ENCODE results near the gene FGD5. TPM values are rescaled to one million over a fixed set of nuclear protein-coding genes. Genes with fewer than 3 reads are reported as not detected.

The FGD5 gene
- polyA plus RNA-seq, 3 donors: 0.03 TPM; not detected in 2

DNA sequence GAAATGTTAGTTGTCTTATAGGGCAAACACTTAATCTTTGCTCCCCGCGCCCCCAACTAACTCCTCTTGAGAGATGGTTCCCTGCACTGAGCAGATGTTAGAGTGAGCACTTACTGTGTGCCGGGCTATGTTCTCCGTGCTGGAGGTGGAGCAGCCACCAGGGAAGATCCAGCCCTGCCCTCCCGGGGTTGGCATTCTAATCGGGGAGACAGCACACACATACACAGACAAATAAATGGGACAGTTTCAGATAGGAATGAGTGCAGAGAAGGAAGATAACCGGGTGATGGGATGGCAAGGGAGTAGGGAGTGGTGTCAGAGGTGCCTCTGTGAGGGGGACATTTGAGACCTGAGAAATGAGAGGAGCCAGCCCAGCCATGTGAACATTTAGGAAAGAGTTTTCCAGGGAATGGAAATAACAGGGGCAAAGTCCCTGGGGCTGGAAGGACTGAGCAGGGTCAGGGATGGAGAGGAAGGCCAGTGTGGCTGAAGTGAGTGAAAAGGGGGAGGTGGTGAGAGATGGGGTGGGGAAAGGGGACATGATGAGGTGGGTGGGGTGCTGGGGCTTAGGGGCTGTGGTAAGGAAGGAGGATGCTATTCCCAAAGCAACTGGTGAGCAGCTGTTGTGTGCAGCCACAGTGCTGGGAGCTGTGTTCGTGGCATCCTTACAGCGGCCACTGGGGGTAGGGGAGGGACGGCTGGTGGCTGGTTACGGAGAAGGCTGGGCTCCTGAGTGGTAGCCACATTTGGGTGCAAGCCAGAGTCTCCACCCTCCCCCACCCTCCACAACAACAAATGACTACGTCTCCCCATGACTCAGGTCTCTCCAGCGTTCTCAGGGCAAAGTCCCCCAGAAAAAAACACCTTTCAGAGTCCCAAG is 15.4 kb upstream of the FGD5 start:
- Mint-ChIP-seq H3K9me3 (no peaks in the 10 kb centered on the region), H3K27me3 (ENCODE audit: low read depth in 3 of 3) (peaks cover 15 to 38% (median 36%) of the 10 kb centered on the region in 3 donors), H3K4me3 (peak overlapping the region in 1 of 2 donors; percentile 6), H3K27ac (peak overlapping the region in 1 of 7 donors; percentile 26), H3K4me1 (peaks cover 31% of the 10 kb centered on the region), H3K36me3 (no peaks in the 10 kb centered on the region)
- H3K36me3 ChIP-seq (replicated peaks in 1 of 2; ENCODE audit: control insufficient read depth in 1 of 2, insufficient read depth in 2 of 2, low read length in 2 of 2): no peaks in the 10 kb centered on the region
- peaks cover 16 to 25% of the 10 kb centered on the region in 2 donors for H3K4me1 ChIP-seq (ENCODE audit: control insufficient read depth in 1 of 2, insufficient read depth in 2 of 2, low read length in 2 of 2)
- no peak overlapping the region for H3K4me3 ChIP-seq (replicated peaks in 1 of 3; ENCODE audit: low read depth in 2 of 3, low read length in 3 of 3)
- no peak overlapping the region for H3K9ac ChIP-seq (ENCODE audit: insufficient read depth, low read length, poor library complexity, severe bottlenecking)
- peak in 2 of 3 donors; percentile 8 to 40 for DNase-seq
- no peaks in the 10 kb centered on the region for H4K20me1 ChIP-seq (ENCODE audit: insufficient read depth, low read length)
- peaks cover under 1 to 14% of the 10 kb centered on the region in 2 donors for H3K27me3 ChIP-seq (ENCODE audit: control insufficient read depth in 2 of 2, insufficient read depth in 2 of 2, low read length in 2 of 2)
- TF ChIP-seq, protein P1, sequence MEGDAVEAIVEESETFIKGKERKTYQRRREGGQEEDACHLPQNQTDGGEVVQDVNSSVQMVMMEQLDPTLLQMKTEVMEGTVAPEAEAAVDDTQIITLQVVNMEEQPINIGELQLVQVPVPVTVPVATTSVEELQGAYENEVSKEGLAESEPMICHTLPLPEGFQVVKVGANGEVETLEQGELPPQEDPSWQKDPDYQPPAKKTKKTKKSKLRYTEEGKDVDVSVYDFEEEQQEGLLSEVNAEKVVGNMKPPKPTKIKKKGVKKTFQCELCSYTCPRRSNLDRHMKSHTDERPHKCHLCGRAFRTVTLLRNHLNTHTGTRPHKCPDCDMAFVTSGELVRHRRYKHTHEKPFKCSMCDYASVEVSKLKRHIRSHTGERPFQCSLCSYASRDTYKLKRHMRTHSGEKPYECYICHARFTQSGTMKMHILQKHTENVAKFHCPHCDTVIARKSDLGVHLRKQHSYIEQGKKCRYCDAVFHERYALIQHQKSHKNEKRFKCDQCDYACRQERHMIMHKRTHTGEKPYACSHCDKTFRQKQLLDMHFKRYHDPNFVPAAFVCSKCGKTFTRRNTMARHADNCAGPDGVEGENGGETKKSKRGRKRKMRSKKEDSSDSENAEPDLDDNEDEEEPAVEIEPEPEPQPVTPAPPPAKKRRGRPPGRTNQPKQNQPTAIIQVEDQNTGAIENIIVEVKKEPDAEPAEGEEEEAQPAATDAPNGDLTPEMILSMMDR (IDR thresholded peaks at IDR 0.05): no peak
- H3K27ac ChIP-seq (ENCODE audit: low read depth in 1 of 2, low read length in 2 of 2): no peak overlapping the region
- no peak overlapping the region for H3K4me2 ChIP-seq (replicated peaks; ENCODE audit: extremely low read depth, low read length, poor library complexity, severe bottlenecking)
- intact Hi-C loops (cut with micrococcal nuclease): no loop called here
- WGBS (ENCODE audit: insufficient coverage): 54% methylated on average over 6 of the region's 13 CpGs
- no peak overlapping the region for H2AFZ ChIP-seq (ENCODE audit: insufficient read depth, low read depth, low read length, poor library complexity, severe bottlenecking)
- no peaks in the 10 kb centered on the region for H3K9me3 ChIP-seq (replicated peaks in 1 of 2; ENCODE audit: control insufficient read depth in 1 of 2, insufficient read depth in 1 of 2, low read length in 2 of 2)
- H3K79me2 ChIP-seq (ENCODE audit: insufficient read depth, low read length): no peaks in the 10 kb centered on the region

DNA sequence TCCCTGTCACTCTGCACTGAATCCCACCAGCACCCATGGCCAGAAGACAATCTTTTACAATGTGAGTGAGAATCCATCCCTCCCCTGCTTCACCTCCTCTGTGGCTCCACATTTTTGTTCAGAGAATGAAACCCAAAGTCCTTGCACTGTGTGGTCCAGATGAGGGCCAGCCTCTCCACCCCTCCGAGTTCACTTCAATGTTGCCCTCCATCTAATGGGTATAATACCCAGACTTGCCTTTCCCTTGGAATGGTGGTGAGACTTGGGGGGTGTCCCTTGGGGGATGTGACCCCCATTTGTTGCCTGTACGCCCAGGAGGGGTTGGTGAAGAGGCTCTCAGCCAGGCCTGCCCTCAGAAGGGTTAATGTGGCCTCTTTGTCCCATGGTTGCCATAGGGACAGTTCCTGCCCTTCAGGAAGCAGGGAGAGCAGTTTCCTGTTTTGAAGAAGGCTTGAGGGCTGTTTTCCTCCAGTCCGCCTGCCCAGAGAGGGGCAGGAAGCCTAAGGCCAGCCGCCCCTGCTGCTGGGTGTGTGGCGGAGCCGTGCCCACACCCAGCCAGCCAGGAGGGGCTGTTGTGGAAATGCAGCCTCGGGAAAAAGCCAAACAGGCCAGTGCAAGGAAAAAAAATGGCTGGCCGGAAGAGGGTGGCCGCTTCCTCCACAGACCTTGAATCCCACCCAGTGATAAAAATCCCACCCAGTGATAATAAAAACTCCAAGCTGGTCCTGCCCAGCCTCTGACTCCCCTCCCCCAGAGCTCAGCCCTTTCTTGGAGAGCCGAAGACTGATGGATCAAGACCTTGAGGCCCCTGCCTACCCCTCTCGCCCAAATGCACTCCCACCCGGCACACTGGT is 14.6 kb upstream of the FGD5 start:
- peaks cover 16 to 25% of the 10 kb centered on the region in 2 donors for H3K4me1 ChIP-seq (ENCODE audit: control insufficient read depth in 1 of 2, insufficient read depth in 2 of 2, low read length in 2 of 2)
- H3K9me3 Mint-ChIP-seq: no peaks in the 10 kb centered on the region
- peaks cover 8 to 23% of the 10 kb centered on the region in 2 donors for H3K27me3 ChIP-seq (ENCODE audit: control insufficient read depth in 2 of 2, insufficient read depth in 2 of 2, low read length in 2 of 2)
- intact Hi-C loops (cut with micrococcal nuclease): no loop called here
- no peak overlapping the region for H2AFZ ChIP-seq (ENCODE audit: insufficient read depth, low read depth, low read length, poor library complexity, severe bottlenecking)
- no peak overlapping the region for H3K4me2 ChIP-seq (replicated peaks; ENCODE audit: extremely low read depth, low read length, poor library complexity, severe bottlenecking)
- H3K4me1 Mint-ChIP-seq: peaks cover 31% of the 10 kb centered on the region
- H3K9ac ChIP-seq (ENCODE audit: insufficient read depth, low read length, poor library complexity, severe bottlenecking): no peak overlapping the region
- H3K4me3 Mint-ChIP-seq: peak overlapping the region in 1 of 2 donors; percentile 47
- DNase-seq: no peak
- H3K27ac Mint-ChIP-seq: peak overlapping the region in 3 of 7 donors; percentile 26 to 77 (median 44)
- TF ChIP-seq, protein P1 (IDR thresholded peaks at IDR 0.05): no peak
- H3K79me2 ChIP-seq (ENCODE audit: insufficient read depth, low read length): no peaks in the 10 kb centered on the region
- 31% methylated on average over 9 of the region's 12 CpGs for WGBS (ENCODE audit: insufficient coverage)
- peaks cover 23 to 46% (median 42%) of the 10 kb centered on the region in 3 donors for H3K27me3 Mint-ChIP-seq (ENCODE audit: low read depth in 3 of 3)
- H3K36me3 ChIP-seq (replicated peaks in 1 of 2; ENCODE audit: control insufficient read depth in 1 of 2, insufficient read depth in 2 of 2, low read length in 2 of 2): no peaks in the 10 kb centered on the region
- no peak overlapping the region for H3K4me3 ChIP-seq (replicated peaks in 1 of 3; ENCODE audit: low read depth in 2 of 3, low read length in 3 of 3)
- H4K20me1 ChIP-seq (ENCODE audit: insufficient read depth, low read length): no peaks in the 10 kb centered on the region
- H3K36me3 Mint-ChIP-seq: no peaks in the 10 kb centered on the region
- peaks cover 0 to 5% of the 10 kb centered on the region in 2 donors for H3K9me3 ChIP-seq (replicated peaks in 1 of 2; ENCODE audit: control insufficient read depth in 1 of 2, insufficient read depth in 1 of 2, low read length in 2 of 2)
- no peak overlapping the region for H3K27ac ChIP-seq (ENCODE audit: low read depth in 1 of 2, low read length in 2 of 2)
